Activated CD4-positive, alpha-beta T cell treated with anti-CD3 and anti-CD28 coated beads, Interleukin-2, amount 10 ng/mL, durations not matched to agents 24 days and 14 days (primary cell): Measurements from ENCODE around the gene CDK18. TPM values are rescaled to one million over a fixed set of nuclear protein-coding genes. Genes with fewer than 3 reads are reported as not detected.

Experiments used
- DNase-seq: peaks from one replicate; pipeline ENCODE4 v3.0.0; 2022
- H3K27ac Mint-ChIP-seq: one replicate; pipeline ENCODE4 v1.8.0; 2022; ENCODE audit warnings: mild to moderate bottlenecking, mixed read lengths
- H3K27me3 Mint-ChIP-seq: one replicate; pipeline ENCODE4 v1.8.0; 2022; ENCODE audit warnings: mixed read lengths
- H3K36me3 Mint-ChIP-seq: one replicate; pipeline ENCODE4 v1.8.0; 2022; ENCODE audit warnings: low read depth, mild to moderate bottlenecking, mixed read lengths
- H3K4me1 Mint-ChIP-seq: one replicate; pipeline ENCODE4 v1.8.0; 2021; ENCODE audit warnings: mixed read lengths
- H3K4me3 Mint-ChIP-seq: one replicate; pipeline ENCODE4 v1.8.0; 2022; ENCODE audit warnings: mild to moderate bottlenecking, moderate library complexity, mixed read lengths
- H3K9me3 Mint-ChIP-seq: one replicate; pipeline ENCODE4 v1.8.0; 2021; ENCODE audit warnings: mixed read lengths
- intact Hi-C: fragments of 100-400 bp; cut with micrococcal nuclease; formaldehyde crosslinking; loops from one replicate; pipeline ENCODE4 v1.15.1; 2023
- total RNA-seq: library from RNA; stranded (reverse); gene quantifications from 2 replicates; pipeline ENCODE4 v1.2.3, GENCODE V29; 2022

Gene CDK18
- total RNA-seq, 1 donor from 2014 or later: 0.23 TPM

DNA sequence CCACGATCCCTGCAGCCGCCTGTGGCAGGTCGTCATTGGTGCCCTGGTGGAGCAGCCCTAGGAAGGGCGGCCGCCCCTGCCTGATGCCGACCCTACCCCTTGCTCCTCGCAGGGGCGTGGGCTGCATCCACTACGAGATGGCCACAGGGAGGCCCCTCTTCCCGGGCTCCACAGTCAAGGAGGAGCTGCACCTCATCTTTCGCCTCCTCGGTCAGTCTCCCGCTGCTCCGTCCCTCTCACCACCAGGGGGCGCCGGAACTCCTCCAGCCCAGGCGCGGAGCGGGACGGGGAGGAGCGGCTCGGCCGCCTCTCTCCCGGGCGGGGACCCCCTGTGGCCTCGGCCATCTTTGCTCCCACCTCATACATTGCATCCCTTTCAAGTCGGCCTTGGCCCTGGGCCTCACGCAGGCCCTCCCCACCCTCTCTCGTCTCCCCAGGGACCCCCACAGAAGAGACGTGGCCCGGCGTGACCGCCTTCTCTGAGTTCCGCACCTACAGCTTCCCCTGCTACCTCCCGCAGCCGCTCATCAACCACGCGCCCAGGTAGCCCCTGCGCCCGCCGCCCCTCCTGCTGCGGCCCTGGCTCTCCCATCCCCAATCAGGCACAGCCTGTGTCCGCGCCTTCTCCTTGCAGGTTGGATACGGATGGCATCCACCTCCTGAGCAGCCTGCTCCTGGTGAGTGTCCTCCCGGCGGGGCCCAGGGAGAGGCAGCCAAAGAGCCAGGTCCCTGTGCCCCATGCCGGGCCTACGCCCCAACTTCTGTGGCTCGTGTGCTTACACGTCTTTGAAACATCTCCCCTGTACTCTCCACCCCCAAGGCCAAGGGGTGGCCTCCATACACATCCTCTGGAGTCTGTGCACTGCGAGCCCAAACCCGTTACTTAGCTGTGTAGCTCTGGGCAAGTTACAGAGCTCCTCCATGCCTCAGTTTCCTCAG, 24.7 kb downstream of the CDK18 start:
- peak overlapping the region; percentile 48 for H3K4me3 Mint-ChIP-seq
- DNase-seq: peak; percentile 95
- no peaks in the 10 kb centered on the region for H3K36me3 Mint-ChIP-seq
- peaks cover 6% of the 10 kb centered on the region for H3K27me3 Mint-ChIP-seq
- intact Hi-C loops: loop anchor here (1.0 to 5.0 kb wide), 4 partner anchors 63 to 182 kb away; partner anchors contain the start of gene ELK4
- H3K4me1 Mint-ChIP-seq: peaks cover 3% of the 10 kb centered on the region
- no peaks in the 10 kb centered on the region for H3K9me3 Mint-ChIP-seq
- peak overlapping the region; percentile 34 for H3K27ac Mint-ChIP-seq

- no peaks in the 10 kb centered on the region for H3K36me3 Mint-ChIP-seq
Measured at GRCh38 chr1:205530116-205530515, 25.6 kb downstream of the CDK18 start.

DNA sequence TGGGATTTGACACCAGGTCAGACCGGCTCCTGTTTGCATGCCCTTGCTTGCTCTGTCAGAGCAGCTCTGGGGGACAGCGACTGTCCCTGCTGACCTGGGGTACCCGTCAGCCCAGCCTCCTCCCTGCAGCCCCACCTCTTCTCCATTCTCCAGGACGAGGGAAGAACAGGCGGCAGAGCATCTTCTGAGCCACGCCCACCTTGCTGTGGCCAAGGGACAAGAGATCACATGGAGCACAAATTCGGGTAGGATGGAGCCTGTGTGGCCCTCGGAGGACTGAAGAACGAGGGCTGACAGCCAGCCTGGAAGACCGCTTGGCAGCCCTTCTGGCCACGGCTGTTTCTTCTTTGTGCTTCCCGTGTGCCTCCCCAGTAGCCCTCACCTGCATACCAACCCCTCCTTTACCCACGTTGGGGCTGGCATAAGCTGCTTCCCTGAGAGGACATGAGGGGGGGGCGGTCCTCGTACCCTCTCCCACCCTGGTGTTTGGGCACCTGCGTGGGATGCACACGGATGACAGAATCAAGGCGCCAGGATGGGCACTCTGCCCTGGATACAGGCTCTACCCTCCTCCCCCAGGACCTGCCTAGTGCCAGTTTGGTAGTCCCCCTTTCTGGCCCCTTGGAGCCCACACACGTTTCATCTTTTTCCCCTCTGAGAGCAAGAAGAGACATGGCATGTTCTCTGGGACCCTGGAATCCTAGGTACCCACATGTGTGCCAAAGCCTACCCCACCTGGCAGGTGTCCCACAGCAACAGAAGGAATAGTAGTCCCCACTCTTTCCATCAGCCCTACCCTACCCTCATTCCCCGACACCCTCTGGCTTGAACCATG, 26.9 kb downstream of the CDK18 start:
- intact Hi-C loops: no loop called here
- no peak for DNase-seq
- Mint-ChIP-seq H3K36me3 (no peaks in the 10 kb centered on the region), H3K9me3 (no peaks in the 10 kb centered on the region), H3K27ac (no peak overlapping the region), H3K27me3 (peaks cover 6% of the 10 kb centered on the region), H3K4me1 (peaks cover 3% of the 10 kb centered on the region), H3K4me3 (no peak overlapping the region)

More at GRCh38 chr1:205530116-205530515, 25.6 kb downstream of the CDK18 start:
- Mint-ChIP-seq H3K9me3 (no peaks in the 10 kb centered on the region), H3K4me3 (no peak overlapping the region), H3K27me3 (peaks cover 6% of the 10 kb centered on the region), H3K4me1 (peaks cover 3% of the 10 kb centered on the region), H3K27ac (no peak overlapping the region)
- no peak for DNase-seq
- intact Hi-C loops: no loop called here

GRCh38 chr1:205532026-205532898, 27.8 kb downstream of the CDK18 start:
- Mint-ChIP-seq H3K9me3 (no peaks in the 10 kb centered on the region), H3K4me1 (peaks cover 7% of the 10 kb centered on the region), H3K4me3 (no peak overlapping the region), H3K36me3 (no peaks in the 10 kb centered on the region), H3K27ac (no peak overlapping the region), H3K27me3 (peaks cover 6% of the 10 kb centered on the region)
- no peak for DNase-seq
- intact Hi-C loops: no loop called here

- peaks cover 6% of the 10 kb centered on the region for H3K27me3 Mint-ChIP-seq
- no peaks in the 10 kb centered on the region for H3K9me3 Mint-ChIP-seq
- intact Hi-C loops: no loop called here
- H3K36me3 Mint-ChIP-seq: no peaks in the 10 kb centered on the region
- no peak overlapping the region for H3K27ac Mint-ChIP-seq
- DNase-seq: no peak
- peaks cover 7% of the 10 kb centered on the region for H3K4me1 Mint-ChIP-seq
- no peak overlapping the region for H3K4me3 Mint-ChIP-seq
Measured at GRCh38 chr1:205532996-205533735, 28.7 kb downstream of the CDK18 start.

DNA sequence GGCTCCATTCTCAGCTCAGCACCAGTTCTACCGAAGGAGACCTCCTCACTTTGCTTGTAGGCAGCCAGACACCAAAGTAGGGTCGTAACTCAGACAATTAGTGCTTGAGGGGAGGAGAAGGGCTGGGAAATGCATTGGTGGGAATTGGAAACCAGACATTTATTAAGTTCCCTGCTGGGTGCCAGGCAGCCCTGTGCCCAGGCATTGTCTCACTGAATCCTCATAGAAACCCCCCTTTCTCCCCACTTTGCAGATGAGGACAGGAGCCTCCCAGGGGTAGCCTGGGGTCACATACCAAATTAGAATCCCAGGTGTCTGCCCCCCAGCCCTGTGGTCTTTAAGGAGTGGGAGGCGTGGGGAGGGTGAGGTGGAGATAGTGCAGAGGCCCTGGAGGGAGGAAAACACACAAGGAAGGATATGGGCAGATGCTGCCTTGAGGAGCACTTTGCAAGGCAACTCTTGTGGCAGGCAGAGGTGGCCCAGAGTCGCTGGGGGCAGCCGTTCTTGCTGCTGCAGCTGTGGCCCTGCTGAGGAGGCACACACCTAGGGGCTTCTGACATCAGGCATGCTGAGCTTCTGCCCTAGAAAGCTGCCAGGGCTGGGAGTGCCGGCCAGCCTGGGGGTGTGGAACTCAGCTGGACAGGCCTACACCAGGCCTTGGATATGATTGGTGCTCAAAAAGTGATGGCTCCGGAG, 29.4 kb downstream of the CDK18 start:
- H3K9me3 Mint-ChIP-seq: no peaks in the 10 kb centered on the region
- H3K27me3 Mint-ChIP-seq: peaks cover 11% of the 10 kb centered on the region
- H3K36me3 Mint-ChIP-seq: no peaks in the 10 kb centered on the region
- intact Hi-C loops: no loop called here
- H3K4me1 Mint-ChIP-seq: peaks cover 7% of the 10 kb centered on the region
- H3K27ac Mint-ChIP-seq: no peak overlapping the region
- no peak for DNase-seq
- no peak overlapping the region for H3K4me3 Mint-ChIP-seq

- intact Hi-C loops: no loop called here
- peaks cover 5% of the 10 kb centered on the region for H3K4me1 Mint-ChIP-seq
- H3K4me3 Mint-ChIP-seq: no peak overlapping the region
- no peaks in the 10 kb centered on the region for H3K9me3 Mint-ChIP-seq
- no peak overlapping the region for H3K27ac Mint-ChIP-seq
- H3K36me3 Mint-ChIP-seq: no peaks in the 10 kb centered on the region
- DNase-seq: no peak
- H3K27me3 Mint-ChIP-seq: peaks cover 12% of the 10 kb centered on the region
Measured at GRCh38 chr1:205534444-205534985, 30.0 kb downstream of the CDK18 start.

DNA sequence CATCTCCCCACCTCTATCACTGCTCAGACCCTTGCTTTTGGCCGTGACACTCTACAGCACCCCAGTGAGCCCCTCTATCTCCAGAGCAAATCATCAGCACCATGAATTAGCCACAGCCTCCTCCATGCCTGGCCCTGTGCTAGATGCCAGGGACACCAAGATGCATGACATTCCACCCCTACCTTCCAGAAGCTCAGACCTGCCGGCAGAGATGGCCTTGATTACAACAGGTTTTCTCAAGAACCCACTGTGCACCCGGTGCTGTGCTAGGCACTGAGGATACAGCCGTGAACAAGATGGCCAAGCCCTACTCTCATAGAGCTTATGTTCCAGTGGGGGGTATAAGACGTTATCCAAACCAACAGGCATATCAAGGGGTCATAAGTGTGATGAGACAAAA, 30.6 kb downstream of the CDK18 start:
- H3K4me3 Mint-ChIP-seq: no peak overlapping the region
- no peaks in the 10 kb centered on the region for H3K36me3 Mint-ChIP-seq
- intact Hi-C loops: no loop called here
- peaks cover 4% of the 10 kb centered on the region for H3K4me1 Mint-ChIP-seq
- peaks cover 7% of the 10 kb centered on the region for H3K27me3 Mint-ChIP-seq
- no peak for DNase-seq
- H3K27ac Mint-ChIP-seq: no peak overlapping the region
- H3K9me3 Mint-ChIP-seq: no peaks in the 10 kb centered on the region

DNA sequence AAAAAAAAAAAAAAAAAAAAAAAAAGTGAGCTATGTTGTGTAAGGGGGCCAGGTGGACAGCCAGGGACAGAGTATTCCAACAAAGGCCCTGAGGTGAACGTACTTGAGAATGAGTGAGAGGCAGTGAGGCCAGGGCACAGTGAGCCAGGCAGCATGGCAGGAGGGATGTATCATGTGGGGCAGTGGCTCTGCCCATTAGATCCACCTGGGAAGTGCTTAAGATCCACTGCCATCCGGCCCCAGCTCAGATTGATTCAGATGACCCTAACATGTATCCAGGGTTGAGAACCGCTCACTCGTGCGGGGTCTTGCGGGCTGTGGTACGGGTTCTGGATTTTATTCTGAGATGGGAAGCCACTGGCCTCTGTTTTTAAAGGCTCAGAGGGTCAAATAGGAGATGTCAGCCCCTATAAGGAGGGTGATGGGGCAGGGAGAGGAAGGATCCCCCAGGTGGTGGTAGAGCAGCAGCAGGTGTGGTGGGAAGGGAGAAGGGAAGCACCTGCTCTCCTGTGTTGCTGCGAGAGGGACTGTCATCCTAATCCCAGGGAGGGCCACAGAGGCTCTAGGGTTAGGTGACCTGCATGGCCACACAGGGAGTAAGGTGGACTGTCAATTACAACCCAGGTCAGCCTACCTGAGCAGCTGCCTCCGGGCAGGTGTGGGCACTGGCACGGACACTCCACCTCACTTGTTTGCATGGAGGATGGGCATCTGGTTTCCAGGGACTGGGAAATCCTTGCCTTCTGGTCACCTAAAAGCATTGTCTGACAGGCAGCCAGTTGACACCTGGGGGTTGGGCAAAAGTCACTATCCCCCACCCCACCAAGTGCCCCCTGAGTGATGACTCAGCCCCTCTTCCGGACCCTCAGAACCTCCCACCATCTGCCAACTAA, 31.6 kb downstream of the CDK18 start:
- no peak overlapping the region for H3K27ac Mint-ChIP-seq
- H3K9me3 Mint-ChIP-seq: no peaks in the 10 kb centered on the region
- intact Hi-C loops: no loop called here
- H3K4me3 Mint-ChIP-seq: no peak overlapping the region
- DNase-seq: no peak
- H3K4me1 Mint-ChIP-seq: peaks cover 4% of the 10 kb centered on the region
- no peaks in the 10 kb centered on the region for H3K36me3 Mint-ChIP-seq
- H3K27me3 Mint-ChIP-seq: peaks cover 9% of the 10 kb centered on the region

GRCh38 chr1:205536759-205537361, 32.4 kb downstream of the CDK18 start:
- Mint-ChIP-seq H3K27me3 (peaks cover 15% of the 10 kb centered on the region), H3K36me3 (no peaks in the 10 kb centered on the region), H3K9me3 (no peaks in the 10 kb centered on the region), H3K27ac (no peak overlapping the region), H3K4me3 (no peak overlapping the region), H3K4me1 (peaks cover 4% of the 10 kb centered on the region)
- intact Hi-C loops: no loop called here
- DNase-seq: no peak

GRCh38 chr1:205537386-205538018, 33.0 kb downstream of the CDK18 start:
- Mint-ChIP-seq H3K4me3 (no peak overlapping the region), H3K4me1 (peaks cover 4% of the 10 kb centered on the region), H3K27me3 (peaks cover 18% of the 10 kb centered on the region), H3K27ac (no peak overlapping the region), H3K36me3 (no peaks in the 10 kb centered on the region), H3K9me3 (no peaks in the 10 kb centered on the region)
- intact Hi-C loops: no loop called here
- DNase-seq: no peak
